Skeletal muscle tissue (tissue), 4 donors: ENCODE results near the gene DNAJB6. TPM values are rescaled to one million over a fixed set of nuclear protein-coding genes. Genes with fewer than 3 reads are reported as not detected.
A peak's percentile ranks its signal among the peaks of the same experiment; 100 is the strongest.

Source experiments
- H3K27ac ChIP-seq: one replicate; pipeline ENCODE4 v1.7.0; 2013; ENCODE audit warnings: mild to moderate bottlenecking, low read depth, low read length, inconsistent platforms
- H3K27me3 ChIP-seq, 3 donors: one replicate each; pipeline ENCODE4 v1.7.0; 2013; ENCODE audit warnings: low read length in 3 of 3; ENCODE audit not compliant: control insufficient read depth in 3 of 3, insufficient read depth in 3 of 3
- H3K36me3 ChIP-seq, 3 donors: one replicate each; pipeline ENCODE4 v1.7.0; 2013; ENCODE audit warnings: low read length in 3 of 3; ENCODE audit not compliant: control insufficient read depth in 3 of 3, insufficient read depth in 3 of 3
- H3K4me1 ChIP-seq, 3 donors: one replicate each; pipeline ENCODE4 v1.7.0; 2013; ENCODE audit warnings: low read length in 3 of 3, mild to moderate bottlenecking in 3 of 3; ENCODE audit not compliant: control insufficient read depth in 3 of 3, insufficient read depth in 3 of 3
- H3K4me3 ChIP-seq, 3 donors: one replicate each; pipeline ENCODE4 v1.7.0; 2013; ENCODE audit warnings: low read length in 3 of 3
- H3K9ac ChIP-seq, 3 donors: one replicate each; pipeline ENCODE4 v1.7.0; 2013; ENCODE audit warnings: low read length in 3 of 3, mild to moderate bottlenecking in 3 of 3, moderate library complexity in 2 of 3, low read depth in 1 of 3
- H3K9me3 ChIP-seq, 3 donors: one replicate each; pipeline ENCODE4 v1.7.0; 2013; ENCODE audit warnings: low read length in 3 of 3; ENCODE audit not compliant: control insufficient read depth in 3 of 3
- total RNA-seq: library from RNA; depleted of rRNA; stranded (reverse); fragments of >200 nt; gene quantifications from one replicate; pipeline ENCODE4 v1.2.3, GENCODE V29; 2014
- donor health status: Osteomylitis.

Gene DNAJB6
- total RNA-seq, 1 donor from 2014 or later, result 68.9 TPM

- H3K9ac ChIP-seq, result no peak overlapping the region
- no peaks in the 10 kb centered on the region for H3K27me3 ChIP-seq
- no peak overlapping the region for H3K4me3 ChIP-seq
- peaks cover 11 to 19% (median 16%) of the 10 kb centered on the region in 3 donors for H3K36me3 ChIP-seq
- no peaks in the 10 kb centered on the region for H3K9me3 ChIP-seq
- no peak overlapping the region for H3K27ac ChIP-seq
- H3K4me1 ChIP-seq, result peaks cover 13 to 46% (median 29%) of the 10 kb centered on the region in 3 donors
Measured at GRCh38 chr7:157378390-157378789, 41.6 kb downstream of the DNAJB6 start.

GRCh38 chr7:157379493-157379892 is 42.7 kb downstream of the DNAJB6 start:
- Histone ChIP-seq H3K36me3 (peaks cover 18 to 26% (median 19%) of the 10 kb centered on the region in 3 donors), H3K4me3 (no peak overlapping the region), H3K9me3 (no peaks in the 10 kb centered on the region), H3K27me3 (no peaks in the 10 kb centered on the region), H3K9ac (no peak overlapping the region), H3K27ac (no peak overlapping the region), H3K4me1 (peaks cover 13 to 44% (median 29%) of the 10 kb centered on the region in 3 donors)

- H3K36me3 ChIP-seq, result peaks cover 21 to 26% (median 23%) of the 10 kb centered on the region in 3 donors
- H3K27ac ChIP-seq, result no peak overlapping the region
- H3K27me3 ChIP-seq, result no peaks in the 10 kb centered on the region
- peaks cover 11 to 35% (median 23%) of the 10 kb centered on the region in 3 donors for H3K4me1 ChIP-seq
- no peak overlapping the region for H3K4me3 ChIP-seq
- H3K9me3 ChIP-seq, result no peaks in the 10 kb centered on the region
- no peak overlapping the region for H3K9ac ChIP-seq
Measured at GRCh38 chr7:157380416-157380815, 43.6 kb downstream of the DNAJB6 start.

- Histone ChIP-seq H3K27ac (no peak overlapping the region), H3K9ac (no peak overlapping the region), H3K27me3 (no peaks in the 10 kb centered on the region), H3K4me3 (no peak overlapping the region), H3K36me3 (peaks cover 22 to 35% (median 26%) of the 10 kb centered on the region in 3 donors), H3K4me1 (peaks cover 2 to 21% (median 15%) of the 10 kb centered on the region in 3 donors), H3K9me3 (no peaks in the 10 kb centered on the region)
Measured at GRCh38 chr7:157383868-157384267, 47.1 kb downstream of the DNAJB6 start.

GRCh38 chr7:157384301-157384700 is 47.5 kb downstream of the DNAJB6 start:
- Histone ChIP-seq H3K9me3 (no peaks in the 10 kb centered on the region), H3K27ac (no peak overlapping the region), H3K4me1 (peaks cover 2 to 18% (median 13%) of the 10 kb centered on the region in 3 donors), H3K36me3 (peaks cover 22 to 35% (median 26%) of the 10 kb centered on the region in 3 donors), H3K27me3 (no peaks in the 10 kb centered on the region), H3K4me3 (no peak overlapping the region), H3K9ac (no peak overlapping the region)

GRCh38 chr7:157386979-157387800 is 50.4 kb downstream of the DNAJB6 start:
- Histone ChIP-seq H3K4me1 (peaks cover 4 to 32% (median 26%) of the 10 kb centered on the region in 3 donors), H3K4me3 (no peak overlapping the region), H3K9me3 (no peaks in the 10 kb centered on the region), H3K27me3 (no peaks in the 10 kb centered on the region), H3K9ac (no peak overlapping the region), H3K27ac (no peak overlapping the region), H3K36me3 (peaks cover 33 to 49% (median 43%) of the 10 kb centered on the region in 3 donors)

- H3K36me3 ChIP-seq, result peaks cover 26 to 39% (median 33%) of the 10 kb centered on the region in 3 donors
- H3K9ac ChIP-seq, result no peak overlapping the region
- H3K4me3 ChIP-seq, result no peak overlapping the region
- no peaks in the 10 kb centered on the region for H3K27me3 ChIP-seq
- H3K9me3 ChIP-seq, result no peaks in the 10 kb centered on the region
- peaks cover 4 to 37% (median 32%) of the 10 kb centered on the region in 3 donors for H3K4me1 ChIP-seq
- no peak overlapping the region for H3K27ac ChIP-seq
Measured at GRCh38 chr7:157388301-157388700, 51.5 kb downstream of the DNAJB6 start.

GRCh38 chr7:157389951-157390730 is 53.3 kb downstream of the DNAJB6 start:
- H3K36me3 ChIP-seq, result peaks cover 14 to 25% (median 25%) of the 10 kb centered on the region in 3 donors
- peak overlapping the region in 1 of 3 donors; percentile 33 for H3K9ac ChIP-seq
- no peaks in the 10 kb centered on the region for H3K9me3 ChIP-seq
- peak overlapping the region in 1 of 3 donors; percentile 6 for H3K4me3 ChIP-seq
- peaks cover 7 to 40% (median 37%) of the 10 kb centered on the region in 3 donors for H3K4me1 ChIP-seq
- H3K27ac ChIP-seq, result no peak overlapping the region
- H3K27me3 ChIP-seq, result no peaks in the 10 kb centered on the region

GRCh38 chr7:157391036-157391710 is 54.4 kb downstream of the DNAJB6 start:
- Histone ChIP-seq H3K9me3 (no peaks in the 10 kb centered on the region), H3K9ac (no peak overlapping the region), H3K4me3 (no peak overlapping the region), H3K4me1 (peaks cover 7 to 41% (median 39%) of the 10 kb centered on the region in 3 donors), H3K27ac (no peak overlapping the region), H3K36me3 (peaks cover 14 to 24% (median 22%) of the 10 kb centered on the region in 3 donors), H3K27me3 (no peaks in the 10 kb centered on the region)
